GM23338 (cell line): ENCODE data around the gene COTL1. TPM values are rescaled to one million over a fixed set of nuclear protein-coding genes. Genes with fewer than 3 reads are reported as not detected.

ENCODE experiments used
- ATAC-seq: fragments of 200-7000 bp; cut with Tn5 transposase; 3 replicates; pipeline ENCODE4 v1.9.1; 2020
- DNase-seq: peaks from one replicate; pipeline ENCODE4 v3.0.0-alpha.2; 2015; ENCODE audit warnings: low spot score
- H2AFZ ChIP-seq: fragments of 200-600 bp; sonication (generic); 2 replicates; pipeline ENCODE4 v1.8.0; 2016; ENCODE audit warnings: antibody characterized with exemption, mild to moderate bottlenecking, moderate library complexity
- H3F3A ChIP-seq: fragments of 200-600 bp; sonication (generic); replicated peaks from 2 replicates; pipeline ENCODE4 v1.8.0; 2017; ENCODE audit warnings: antibody characterized with exemption, mixed run types, low read depth
- H3K27ac ChIP-seq: fragments of 200-600 bp; sonication (generic); 2 replicates; pipeline ENCODE4 v1.6.1; 2016; ENCODE audit warnings: low read depth
- H3K27me3 ChIP-seq: fragments of 200-600 bp; sonication (generic); 2 replicates; pipeline ENCODE4 v1.8.0; 2016; ENCODE audit warnings: mild to moderate bottlenecking, mixed run types, moderate library complexity; ENCODE audit not compliant: insufficient read depth
- H3K36me3 ChIP-seq: fragments of 200-600 bp; sonication (generic); 2 replicates; pipeline ENCODE4 v1.8.0; 2016; ENCODE audit warnings: mild to moderate bottlenecking; ENCODE audit not compliant: insufficient read depth
- H3K4me1 ChIP-seq: fragments of 200-600 bp; sonication (generic); 2 replicates; pipeline ENCODE4 v1.8.0; 2016; ENCODE audit warnings: mild to moderate bottlenecking, moderate library complexity; ENCODE audit not compliant: insufficient read depth
- H3K4me2 ChIP-seq: fragments of 200-600 bp; sonication (generic); 2 replicates; pipeline ENCODE4 v1.7.1; 2017; ENCODE audit warnings: mixed run types
- H3K4me3 ChIP-seq: fragments of 200-600 bp; sonication (generic); 2 replicates; pipeline ENCODE4 v1.6.1; 2016; ENCODE audit warnings: mixed run types
- H3K79me2 ChIP-seq: fragments of 200-600 bp; sonication (generic); replicated peaks from 2 replicates; pipeline ENCODE4 v1.8.0; 2017; ENCODE audit warnings: mild to moderate bottlenecking; ENCODE audit not compliant: insufficient read depth
- H3K9me2 ChIP-seq: fragments of 200-600 bp; sonication (generic); 2 replicates; pipeline ENCODE4 v1.8.0; 2017; ENCODE audit not compliant: insufficient read depth
- H4K20me1 ChIP-seq: fragments of 200-600 bp; sonication (generic); replicated peaks from 2 replicates; pipeline ENCODE4 v1.8.0; 2017; ENCODE audit warnings: mild to moderate bottlenecking; ENCODE audit not compliant: insufficient read depth
- H3K27ac Mint-ChIP-seq: 2 replicates; pipeline ENCODE4 v1.8.0; 2020; ENCODE audit warnings: inconsistent platforms, mild to moderate bottlenecking, moderate library complexity, mixed read lengths
- H3K27me3 Mint-ChIP-seq: 3 replicates; pipeline ENCODE4 v1.8.0; 2022; ENCODE audit warnings: low read depth, mild to moderate bottlenecking, moderate library complexity, mixed read lengths, inconsistent platforms; ENCODE audit not compliant: insufficient read depth, poor library complexity
- H3K36me3 Mint-ChIP-seq: 3 replicates; pipeline ENCODE4 v1.8.0; 2021; ENCODE audit warnings: low read depth, mild to moderate bottlenecking, inconsistent platforms, moderate library complexity, mixed read lengths
- H3K4me1 Mint-ChIP-seq: 3 replicates; pipeline ENCODE4 v1.8.0; 2020; ENCODE audit warnings: mild to moderate bottlenecking, inconsistent platforms, mixed read lengths
- H3K4me3 Mint-ChIP-seq: 3 replicates; pipeline ENCODE4 v1.8.0; 2021; ENCODE audit warnings: moderate library complexity, mild to moderate bottlenecking, inconsistent platforms, mixed read lengths
- H3K9me3 Mint-ChIP-seq: 3 replicates; pipeline ENCODE4 v1.8.0; 2020; ENCODE audit warnings: moderate library complexity, mild to moderate bottlenecking, inconsistent platforms, mixed read lengths
- CTCF ChIP-seq, 2 experiments: fragments of 200-600 bp in 1 of 2; sonication (generic) in 1 of 2; conservative IDR thresholded peaks; 2 replicates each; pipeline versions ENCODE4 v1.5.1 to v1.6.1; 2016 to 2017; ENCODE audit warnings: antibody characterized with exemption in 2 of 2, low read depth in 2 of 2, mild to moderate bottlenecking in 2 of 2, moderate library complexity in 1 of 2
- ETS1 ChIP-seq: IDR thresholded peaks from 2 replicates; pipeline ENCODE4 v1.6.1; 2016; ENCODE audit warnings: antibody characterized with exemption
- EZH2phosphoT487 ChIP-seq: fragments of 200-600 bp; sonication (generic); IDR thresholded peaks from one replicate; pipeline ENCODE4 v1.8.1; 2018; ENCODE audit warnings: antibody characterized with exemption; ENCODE audit not compliant: unreplicated experiment
- JUNB ChIP-seq: IDR thresholded peaks from one replicate; pipeline ENCODE4 v1.6.1; 2016; ENCODE audit warnings: antibody characterized with exemption; ENCODE audit not compliant: unreplicated experiment
- NANOG ChIP-seq: IDR thresholded peaks from 2 replicates; pipeline ENCODE4 v1.6.1; 2016; ENCODE audit warnings: antibody characterized with exemption, borderline replicate concordance
- POLR2AphosphoS5 ChIP-seq: IDR thresholded peaks from 2 replicates; pipeline ENCODE4 v1.6.1; 2016; ENCODE audit warnings: antibody characterized with exemption, low read depth
- REST ChIP-seq: IDR thresholded peaks from one replicate; pipeline ENCODE4 v1.6.1; 2018; ENCODE audit warnings: antibody characterized with exemption; ENCODE audit not compliant: unreplicated experiment
- ZNF114 ChIP-seq: fragments of 250-450 bp; sonication (Bioruptor Pico); IDR thresholded peaks from 2 replicates; pipeline ENCODE4 v1.5.0; 2020; ENCODE audit warnings: mild to moderate bottlenecking, moderate library complexity
- ZNF331 ChIP-seq: fragments of 250-450 bp; sonication (Bioruptor Pico); IDR thresholded peaks from 2 replicates; pipeline ENCODE4 v1.5.0; 2020; ENCODE audit warnings: low read depth, mild to moderate bottlenecking, moderate library complexity
- polyA plus RNA-seq: library from polyadenylated mRNA; unstranded; fragments of >200 nt; fragmentation: Nextera tagmentation; extraction: Ambion mirVana; gene quantifications from 2 replicates; pipeline ENCODE4 v1.2.1, GENCODE V29; 2016
- total RNA-seq: library from RNA; depleted of rRNA; stranded (reverse); fragments of >200 nt; shearing (Covaris generic); gene quantifications from 2 replicates; pipeline ENCODE4 v1.2.3, GENCODE V29; 2014

COTL1 gene
- total and polyA plus RNA-seq, 2 experiments from 2014 or later = 117 to 166 TPM

GRCh38 chr16:84567286-84567962 is 50.5 kb downstream of the COTL1 start:
- H4K20me1 ChIP-seq = no peaks in the 10 kb centered on the region

More at GRCh38 chr16:84567286-84567962, 50.5 kb downstream of the COTL1 start:
- Histone ChIP-seq H3K27me3 (no peaks in the 10 kb centered on the region), H2AFZ (no peak overlapping the region), H3F3A (peaks cover 5% of the 10 kb centered on the region; the same call in 1 of the 2 replicates), H3K27ac (peak overlapping the region; percentile 66), H3K79me2 (peaks cover 3% of the 10 kb centered on the region; the same call in 1 of the 2 replicates), H3K4me2 (peak overlapping the region; percentile 66), H3K4me1 (peaks cover 19% of the 10 kb centered on the region), H3K4me3 (no peak overlapping the region), H3K36me3 (no peaks in the 10 kb centered on the region), H3K9me2 (no peaks in the 10 kb centered on the region)
- Mint-ChIP-seq H3K4me1 (peaks cover 30% of the 10 kb centered on the region), H3K27ac (no peak overlapping the region; the same call in 1 of the 2 replicates), H3K36me3 (peaks cover 46% of the 10 kb centered on the region), H3K4me3 (no peak overlapping the region), H3K27me3 (peaks cover 14% of the 10 kb centered on the region), H3K9me3 (no peaks in the 10 kb centered on the region; the same call in 2 of the 3 replicates)
- DNase-seq (no peak), ATAC-seq (peak; percentile 41)
- TF ChIP-seq ZNF114 (CRISPR knock-in tag) = no peak
- no peak for TF ChIP-seq POLR2AphosphoS5
- no peak for TF ChIP-seq NANOG
- TF ChIP-seq ZNF331 (CRISPR knock-in tag) = no peak
- TF ChIP-seq JUNB = no peak
- TF ChIP-seq CTCF (conservative IDR thresholded peaks at IDR 0.05; ENCODE audit: low read depth in 2 of 2) = 0 out of 4 replicates have a peak, but pooled peaks of 1 of the 2 experiments have one; percentile 8
- no peak for TF ChIP-seq ETS1
- no peak for TF ChIP-seq EZH2phosphoT487
- TF ChIP-seq REST = no peak
